Activated CD8-positive, alpha-beta memory T cell treated with anti-CD3 and anti-CD28 coated beads, Interleukin-2, amount 10 ng/mL, durations not matched to agents 7 days and 5 days (primary cell): ENCODE data around the gene PAGE1. TPM values are rescaled to one million over a fixed set of nuclear protein-coding genes. Genes with fewer than 3 reads are reported as not detected.
A peak's percentile ranks its signal among the peaks of the same experiment; 100 is the strongest.
"Not testable (repeated sequence)": the region's sequence is repeated elsewhere in the genome, so short reads cannot be mapped to it uniquely, and the experiment has no call there.

ENCODE experiments used
- ATAC-seq: fragments of 150-1000 bp; cut with Tn5 transposase; one replicate; pipeline ENCODE4 v1.10.0; 2021; ENCODE audit warnings: moderate library complexity
- CTCF ChIA-PET: fragments of 350-600 bp; sonication (Branson Sonifier 250); formaldehyde crosslinking; loops from one replicate; lab custom pipeline; 2021; ENCODE audit warnings: antibody characterized with exemption; lab: Charles Lee
- DNase-seq: peaks from one replicate; pipeline ENCODE4 v3.0.0-alpha.2; 2020
- H3K27ac Mint-ChIP-seq: one replicate; pipeline ENCODE4 v1.8.0; 2021; ENCODE audit warnings: mild to moderate bottlenecking, mixed read lengths
- H3K27me3 Mint-ChIP-seq: one replicate; pipeline ENCODE4 v1.8.0; 2021; ENCODE audit warnings: mixed read lengths
- H3K36me3 Mint-ChIP-seq: one replicate; pipeline ENCODE4 v1.8.0; 2021; ENCODE audit warnings: mild to moderate bottlenecking, mixed read lengths
- H3K4me1 Mint-ChIP-seq: one replicate; pipeline ENCODE4 v1.8.0; 2021; ENCODE audit warnings: mixed read lengths
- H3K4me3 Mint-ChIP-seq: one replicate; pipeline ENCODE4 v1.8.0; 2021; ENCODE audit warnings: mild to moderate bottlenecking, moderate library complexity, mixed read lengths
- H3K9me3 Mint-ChIP-seq: one replicate; pipeline ENCODE4 v1.8.0; 2022; ENCODE audit warnings: low read depth, mixed read lengths
- total RNA-seq, 2 experiments: library from RNA; stranded (reverse); gene quantifications; one replicate each; pipeline ENCODE4 v1.2.3, GENCODE V29; 2021

PAGE1 gene
- total RNA-seq, result not detected

- CTCF ChIA-PET, result no interaction called here
- Mint-ChIP-seq H3K27ac (no peak within 1 kb of the TSS), H3K4me3 (no peak within 1 kb of the TSS), H3K4me1 (no peaks in the 10 kb centered on the region), H3K27me3 (peaks cover under 1% of the 10 kb centered on the region), H3K36me3 (no peaks in the 10 kb centered on the region), H3K9me3 (no peaks in the 10 kb centered on the region)
- no peak for ATAC-seq
- no peak for DNase-seq
These were observed at the start of gene PAGE1 for GRCh38 chrX:49695276-49696180. Gene PAGE1 (minus strand): TSS chrX:49695984. CDS start chrX:49694770, 1,214 bp downstream.

- H3K4me1 Mint-ChIP-seq, ATAC-seq, H3K4me3 Mint-ChIP-seq, CTCF ChIA-PET, DNase-seq, H3K9me3 Mint-ChIP-seq, H3K36me3 Mint-ChIP-seq, H3K27ac Mint-ChIP-seq: not testable (repeated sequence)
- peaks cover 24% of the 10 kb centered on the region for H3K27me3 Mint-ChIP-seq
These were observed 45.7 kb upstream of the PAGE1 start for GRCh38 chrX:49741501-49741900.

GRCh38 chrX:49727847-49728246, 32.1 kb upstream of the PAGE1 start:
- CTCF ChIA-PET, result no interaction called here
- no peak for ATAC-seq
- H3K9me3 Mint-ChIP-seq, result no peaks in the 10 kb centered on the region
- H3K4me1 Mint-ChIP-seq, result no peaks in the 10 kb centered on the region
- no peak overlapping the region for H3K4me3 Mint-ChIP-seq
- no peak overlapping the region for H3K27ac Mint-ChIP-seq
- no peaks in the 10 kb centered on the region for H3K36me3 Mint-ChIP-seq
- DNase-seq, result no peak
- H3K27me3 Mint-ChIP-seq, result no peaks in the 10 kb centered on the region

GRCh38 chrX:49726966-49727365, 31.2 kb upstream of the PAGE1 start:
- Mint-ChIP-seq H3K4me1 (peaks cover 2% of the 10 kb centered on the region), H3K36me3 (no peaks in the 10 kb centered on the region), H3K27ac (no peak overlapping the region), H3K4me3 (no peak overlapping the region), H3K27me3 (no peaks in the 10 kb centered on the region), H3K9me3 (no peaks in the 10 kb centered on the region)
- CTCF ChIA-PET, result no interaction called here
- ATAC-seq, result no peak
- no peak for DNase-seq

GRCh38 chrX:49725923-49726904, 30.4 kb upstream of the PAGE1 start:
- no peak overlapping the region for H3K4me3 Mint-ChIP-seq
- no peaks in the 10 kb centered on the region for H3K9me3 Mint-ChIP-seq
- H3K36me3 Mint-ChIP-seq, result no peaks in the 10 kb centered on the region
- no peaks in the 10 kb centered on the region for H3K27me3 Mint-ChIP-seq
- DNase-seq (no peak), ATAC-seq (no peak)
- CTCF ChIA-PET, result no interaction called here
- H3K4me1 Mint-ChIP-seq, result peaks cover 2% of the 10 kb centered on the region
- no peak overlapping the region for H3K27ac Mint-ChIP-seq

GRCh38 chrX:49725401-49725800, 29.6 kb upstream of the PAGE1 start:
- CTCF ChIA-PET, result no interaction called here
- ATAC-seq (no peak), DNase-seq (no peak)
- Mint-ChIP-seq H3K36me3 (no peaks in the 10 kb centered on the region), H3K9me3 (no peaks in the 10 kb centered on the region), H3K4me3 (no peak overlapping the region), H3K27me3 (no peaks in the 10 kb centered on the region), H3K27ac (no peak overlapping the region), H3K4me1 (peaks cover 2% of the 10 kb centered on the region)

GRCh38 chrX:49720106-49720505, 24.3 kb upstream of the PAGE1 start:
- ATAC-seq, H3K36me3 Mint-ChIP-seq, DNase-seq, H3K4me3 Mint-ChIP-seq, H3K27ac Mint-ChIP-seq, H3K27me3 Mint-ChIP-seq, H3K4me1 Mint-ChIP-seq, CTCF ChIA-PET, H3K9me3 Mint-ChIP-seq: not testable (repeated sequence)

GRCh38 chrX:49712577-49712976, 16.8 kb upstream of the PAGE1 start:
- H3K27ac Mint-ChIP-seq, result no peak overlapping the region
- CTCF ChIA-PET, result no interaction called here
- no peak overlapping the region for H3K4me3 Mint-ChIP-seq
- peaks cover 11% of the 10 kb centered on the region for H3K27me3 Mint-ChIP-seq
- H3K4me1 Mint-ChIP-seq, result no peaks in the 10 kb centered on the region
- H3K36me3 Mint-ChIP-seq, result no peaks in the 10 kb centered on the region
- H3K9me3 Mint-ChIP-seq, result no peaks in the 10 kb centered on the region
- DNase-seq, result no peak
- ATAC-seq, result no peak

GRCh38 chrX:49710744-49711319, 15.0 kb upstream of the PAGE1 start:
- H3K4me1 Mint-ChIP-seq, result no peaks in the 10 kb centered on the region
- no peak overlapping the region for H3K27ac Mint-ChIP-seq
- H3K36me3 Mint-ChIP-seq, result no peaks in the 10 kb centered on the region
- H3K27me3 Mint-ChIP-seq, result peaks cover 11% of the 10 kb centered on the region
- CTCF ChIA-PET, result no interaction called here
- no peaks in the 10 kb centered on the region for H3K9me3 Mint-ChIP-seq
- DNase-seq, result no peak
- no peak for ATAC-seq
- no peak overlapping the region for H3K4me3 Mint-ChIP-seq

- Mint-ChIP-seq H3K4me1 (peaks cover 8% of the 10 kb centered on the region), H3K9me3 (no peaks in the 10 kb centered on the region), H3K4me3 (no peak overlapping the region), H3K27ac (no peak overlapping the region), H3K27me3 (no peaks in the 10 kb centered on the region), H3K36me3 (no peaks in the 10 kb centered on the region)
- peak; percentile 36 for ATAC-seq
- CTCF ChIA-PET, result no interaction called here
- DNase-seq, result no peak
These were observed 9.1 kb upstream of the PAGE1 start for GRCh38 chrX:49704691-49705404.

- no peaks in the 10 kb centered on the region for H3K27me3 Mint-ChIP-seq
These were observed 6.1 kb upstream of the PAGE1 start for GRCh38 chrX:49701933-49702332.

GRCh38 chrX:49701323-49701722, 5.5 kb upstream of the PAGE1 start:
- no peak for ATAC-seq
- Mint-ChIP-seq H3K4me3 (no peak overlapping the region), H3K27me3 (no peaks in the 10 kb centered on the region), H3K27ac (no peak overlapping the region), H3K9me3 (no peaks in the 10 kb centered on the region), H3K36me3 (no peaks in the 10 kb centered on the region), H3K4me1 (peaks cover 8% of the 10 kb centered on the region)
- CTCF ChIA-PET, result no interaction called here
- no peak for DNase-seq

More at GRCh38 chrX:49701933-49702332, 6.1 kb upstream of the PAGE1 start:
- no peak overlapping the region for H3K27ac Mint-ChIP-seq
- no peak for ATAC-seq
- H3K9me3 Mint-ChIP-seq, result no peaks in the 10 kb centered on the region
- H3K4me3 Mint-ChIP-seq, result no peak overlapping the region
- no peak for DNase-seq
- no peaks in the 10 kb centered on the region for H3K36me3 Mint-ChIP-seq
- CTCF ChIA-PET, result no interaction called here
- H3K4me1 Mint-ChIP-seq, result peaks cover 8% of the 10 kb centered on the region
